ENCODE results near the gene CNTNAP2. TPM values are rescaled to one million over a fixed set of nuclear protein-coding genes. Genes with fewer than 3 reads are reported as not detected.

CNTNAP2 gene
- polyA plus RNA-seq, 1 experiment, result not detected

DNA sequence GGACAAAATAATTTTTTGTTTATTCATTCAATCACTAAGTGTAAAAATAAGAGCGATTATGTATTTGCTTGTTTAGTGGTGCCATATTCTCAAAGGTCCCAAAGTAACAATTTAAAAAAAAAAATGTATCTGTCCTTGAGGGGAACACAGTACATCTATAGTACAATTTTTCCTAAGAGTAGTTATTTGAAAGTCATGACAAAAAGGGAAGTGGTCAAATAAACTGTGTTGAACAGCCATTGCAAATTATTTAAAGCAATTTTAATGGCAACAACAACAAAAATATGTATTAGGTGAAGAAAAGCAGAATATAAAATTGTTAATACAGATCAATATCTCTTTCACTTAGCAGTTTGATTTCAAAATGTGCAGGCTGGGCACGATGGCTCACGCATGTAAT, 943.5 kb downstream of the CNTNAP2 start:
- Histone ChIP-seq H3K27me3 (ENCODE audit: control insufficient read depth, insufficient read depth, low read length) (no peaks in the 10 kb centered on the region), H3K4me3 (ENCODE audit: low read depth, low read length) (no peak overlapping the region), H3K36me3 (ENCODE audit: control insufficient read depth, insufficient read depth, low read length) (no peaks in the 10 kb centered on the region)
- CTCF ChIA-PET, result no interaction called here
- no peak for DNase-seq (ENCODE audit: low read depth)
- TF ChIP-seq CTCF (IDR thresholded peaks at IDR 0.05; ENCODE audit: insufficient read depth, low read depth, low read length), result no peak
- POLR2A ChIA-PET, result no interaction called here

GRCh38 chr7:147062897-147063296, 946.3 kb downstream of the CNTNAP2 start:
- Histone ChIP-seq H3K27me3 (ENCODE audit: control insufficient read depth, insufficient read depth, low read length) (no peaks in the 10 kb centered on the region), H3K4me3 (ENCODE audit: low read depth, low read length) (no peak overlapping the region), H3K36me3 (ENCODE audit: control insufficient read depth, insufficient read depth, low read length) (no peaks in the 10 kb centered on the region)
- ChIA-PET CTCF (no interaction called here), POLR2A (no interaction called here)
- no peak for TF ChIP-seq CTCF (IDR thresholded peaks at IDR 0.05; ENCODE audit: insufficient read depth, low read depth, low read length)
- DNase-seq (ENCODE audit: low read depth), result no peak

DNA sequence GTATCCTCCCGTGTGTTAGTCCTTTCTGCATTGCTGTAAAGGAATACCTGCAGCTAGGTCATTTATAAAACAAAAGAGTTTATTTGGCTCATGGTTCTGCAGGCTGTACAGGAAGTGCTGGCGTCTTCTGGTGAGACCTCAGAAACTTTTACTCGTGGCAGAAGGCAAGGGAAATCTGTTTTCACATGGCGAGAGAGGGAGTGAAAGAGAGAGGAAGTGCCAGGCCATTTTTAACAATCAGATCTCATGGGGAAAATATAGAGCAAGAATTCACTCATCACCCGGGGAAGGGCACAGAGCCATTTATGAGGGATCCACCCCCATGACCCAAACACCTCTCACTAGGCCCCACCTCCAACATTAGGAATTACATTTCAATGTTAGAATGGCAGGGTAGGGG, 952.2 kb downstream of the CNTNAP2 start:
- DNase-seq (ENCODE audit: low read depth), result no peak
- ChIA-PET CTCF (no interaction called here), POLR2A (no interaction called here)
- Histone ChIP-seq H3K36me3 (ENCODE audit: control insufficient read depth, insufficient read depth, low read length) (no peaks in the 10 kb centered on the region), H3K4me3 (ENCODE audit: low read depth, low read length) (no peak overlapping the region), H3K27me3 (ENCODE audit: control insufficient read depth, insufficient read depth, low read length) (no peaks in the 10 kb centered on the region)
- no peak for TF ChIP-seq CTCF (IDR thresholded peaks at IDR 0.05; ENCODE audit: insufficient read depth, low read depth, low read length)

DNA sequence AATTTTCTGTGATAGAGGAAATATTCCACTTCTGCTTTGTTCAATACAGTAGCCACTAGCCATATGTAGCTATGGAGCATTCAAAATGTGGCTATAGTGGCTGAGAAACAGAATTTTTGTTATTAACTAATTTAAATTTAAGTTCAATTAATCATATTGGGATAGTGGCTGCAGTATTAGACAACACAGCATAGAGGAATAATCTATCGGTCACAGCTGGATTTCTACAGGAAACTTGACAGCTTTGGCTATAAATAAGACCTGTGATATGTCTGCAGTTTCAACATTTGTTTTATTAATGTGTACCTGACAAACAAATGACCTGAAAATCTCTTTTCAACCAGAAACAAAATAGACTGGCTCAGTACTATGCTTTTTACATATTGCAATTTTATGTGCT, 953.2 kb downstream of the CNTNAP2 start:
- ChIA-PET POLR2A (no interaction called here), CTCF (no interaction called here)
- Histone ChIP-seq H3K27me3 (ENCODE audit: control insufficient read depth, insufficient read depth, low read length) (no peaks in the 10 kb centered on the region), H3K36me3 (ENCODE audit: control insufficient read depth, insufficient read depth, low read length) (no peaks in the 10 kb centered on the region), H3K4me3 (ENCODE audit: low read depth, low read length) (no peak overlapping the region)
- TF ChIP-seq CTCF (IDR thresholded peaks at IDR 0.05; ENCODE audit: insufficient read depth, low read depth, low read length), result no peak
- DNase-seq (ENCODE audit: low read depth), result no peak

GRCh38 chr7:147070886-147071285, 954.3 kb downstream of the CNTNAP2 start:
- ChIA-PET CTCF (interaction anchor here (0.7 kb wide), 1 partner anchor 10 kb away, joined by 3 read pairs; no protein-coding TSS in a partner anchor), POLR2A (no interaction called here)
- Histone ChIP-seq H3K36me3 (ENCODE audit: control insufficient read depth, insufficient read depth, low read length) (no peaks in the 10 kb centered on the region), H3K27me3 (ENCODE audit: control insufficient read depth, insufficient read depth, low read length) (no peaks in the 10 kb centered on the region), H3K4me3 (ENCODE audit: low read depth, low read length) (no peak overlapping the region)
- no peak for DNase-seq (ENCODE audit: low read depth)
- no peak for TF ChIP-seq CTCF (IDR thresholded peaks at IDR 0.05; ENCODE audit: insufficient read depth, low read depth, low read length)

Measured in BJ (cell line).